CD4-positive, alpha-beta T cell treated with Interleukin-12 subunit alpha and Interleukin-12 subunit beta, for 1 hour (primary cell): ENCODE results near the gene LRCOL1.

Source experiments
- DNase-seq: peaks from one replicate; pipeline ENCODE4 v3.0.0-alpha.2; 2020

The LRCOL1 gene

DNA sequence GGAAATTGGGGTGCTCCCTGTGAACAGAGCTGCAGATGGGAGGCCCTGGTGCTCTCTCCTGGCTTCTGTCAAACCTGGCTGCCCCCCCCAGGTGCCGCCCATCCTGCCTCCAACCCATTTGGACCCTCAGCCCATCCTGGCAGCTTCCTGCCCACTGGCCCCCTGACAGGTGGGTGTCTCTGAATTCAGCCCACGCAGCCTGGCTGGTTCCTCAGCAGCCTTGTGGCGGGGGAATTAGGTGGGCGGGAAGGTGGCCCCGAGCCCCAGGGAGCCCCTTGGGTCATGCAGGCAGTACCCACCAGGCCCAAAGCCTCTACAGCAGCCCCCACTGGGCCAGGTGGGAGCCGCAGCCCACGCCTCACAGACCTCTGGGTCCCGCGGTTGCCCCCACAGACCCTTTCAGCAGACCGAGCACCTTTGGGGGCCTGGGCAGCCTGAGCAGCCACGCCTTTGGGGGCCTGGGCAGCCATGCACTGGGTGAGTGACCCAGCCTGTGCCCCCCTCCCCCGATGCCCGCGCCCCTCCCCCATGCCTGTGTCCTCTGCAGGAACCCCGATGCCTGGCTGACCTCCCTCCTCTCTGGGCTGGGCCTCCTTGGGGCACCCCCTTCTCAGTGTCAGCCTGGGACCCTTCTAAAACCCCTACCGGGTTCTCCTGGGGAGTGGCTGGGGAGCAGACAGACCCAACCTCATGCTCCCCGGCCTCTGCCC, 28.9 kb downstream of the LRCOL1 start:
- DNase-seq, result no peak

DNA sequence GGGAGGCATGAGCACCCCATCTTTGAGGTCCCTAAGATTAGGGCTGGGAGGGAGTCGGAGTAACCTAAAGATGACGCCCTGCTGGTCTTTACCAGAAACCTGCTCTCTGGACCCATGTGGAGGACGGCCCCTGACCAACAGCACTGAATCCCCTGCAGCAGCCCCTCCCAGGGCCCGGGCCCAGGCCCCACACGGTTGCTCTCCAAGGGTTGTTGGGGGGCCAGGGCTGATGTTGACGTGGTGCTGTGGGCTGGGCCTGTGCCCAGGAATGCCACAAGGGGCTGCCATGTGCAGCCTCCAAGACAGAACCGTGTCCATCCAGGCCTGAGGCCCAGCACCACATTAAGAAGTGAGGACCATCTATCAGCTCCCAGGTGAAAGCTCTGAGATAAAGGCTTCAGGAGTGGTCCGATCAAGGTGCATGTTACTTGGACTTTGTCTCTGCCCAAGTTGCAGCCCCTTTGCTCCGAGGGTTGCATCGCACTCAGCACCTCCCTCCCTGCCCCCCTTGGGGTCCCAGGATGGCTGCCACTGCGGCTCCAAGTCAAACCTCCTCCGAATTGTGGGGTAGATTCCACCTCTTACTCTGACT, 29.6 kb downstream of the LRCOL1 start:
- DNase-seq, result no peak

DNA sequence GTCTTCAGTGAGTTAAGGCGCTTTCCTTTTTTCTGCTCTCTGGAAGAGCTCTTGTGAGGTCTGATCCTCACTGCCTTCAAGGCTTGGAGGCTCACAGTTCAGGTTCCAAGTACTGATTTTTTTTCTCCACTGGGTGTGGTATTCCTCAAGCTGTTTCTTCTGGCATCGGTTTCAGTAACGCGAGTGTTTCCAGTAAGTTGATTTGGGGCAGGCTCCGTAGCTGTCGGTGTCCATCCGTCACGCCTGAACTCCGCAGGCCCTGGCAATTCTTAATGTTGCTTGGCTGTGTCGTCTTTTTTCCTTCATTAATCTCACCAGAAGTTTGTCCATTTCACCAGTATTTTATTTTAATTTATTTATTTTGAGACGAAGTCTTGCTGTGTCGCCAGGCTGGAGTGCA, 30.6 kb downstream of the LRCOL1 start:
- no peak for DNase-seq

- DNase-seq, result no peak
Measured at GRCh38 chr12:132578826-132579225, 31.6 kb downstream of the LRCOL1 start.

DNA sequence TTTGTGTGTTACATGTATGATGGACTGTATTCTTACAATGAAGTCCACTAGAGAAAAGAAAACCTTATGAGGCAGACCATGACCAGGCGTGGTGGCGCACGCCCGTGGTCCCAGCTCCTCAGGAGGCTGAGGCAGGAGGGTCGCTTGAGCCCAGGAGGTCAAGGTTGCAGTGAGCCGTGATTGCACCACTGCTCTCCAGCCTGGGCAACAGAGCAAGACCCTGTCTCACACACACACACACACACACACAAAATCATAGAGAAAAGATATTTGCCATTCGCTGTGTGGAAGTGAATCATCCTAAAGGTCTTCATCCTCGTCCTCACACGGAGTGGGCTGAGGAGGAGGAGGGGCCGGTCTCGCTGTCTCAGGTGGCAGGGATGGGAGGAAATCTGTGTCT, 32.3 kb downstream of the LRCOL1 start:
- DNase-seq, result no peak

- no peak for DNase-seq
Measured at GRCh38 chr12:132577191-132577920, 33.0 kb downstream of the LRCOL1 start.

- no peak for DNase-seq
Measured at GRCh38 chr12:132576701-132577100, 33.7 kb downstream of the LRCOL1 start.

- no peak for DNase-seq
Measured at GRCh38 chr12:132575661-132576060, 34.7 kb downstream of the LRCOL1 start.

- no peak for DNase-seq
Measured at GRCh38 chr12:132574271-132574996, 35.9 kb downstream of the LRCOL1 start.

DNA sequence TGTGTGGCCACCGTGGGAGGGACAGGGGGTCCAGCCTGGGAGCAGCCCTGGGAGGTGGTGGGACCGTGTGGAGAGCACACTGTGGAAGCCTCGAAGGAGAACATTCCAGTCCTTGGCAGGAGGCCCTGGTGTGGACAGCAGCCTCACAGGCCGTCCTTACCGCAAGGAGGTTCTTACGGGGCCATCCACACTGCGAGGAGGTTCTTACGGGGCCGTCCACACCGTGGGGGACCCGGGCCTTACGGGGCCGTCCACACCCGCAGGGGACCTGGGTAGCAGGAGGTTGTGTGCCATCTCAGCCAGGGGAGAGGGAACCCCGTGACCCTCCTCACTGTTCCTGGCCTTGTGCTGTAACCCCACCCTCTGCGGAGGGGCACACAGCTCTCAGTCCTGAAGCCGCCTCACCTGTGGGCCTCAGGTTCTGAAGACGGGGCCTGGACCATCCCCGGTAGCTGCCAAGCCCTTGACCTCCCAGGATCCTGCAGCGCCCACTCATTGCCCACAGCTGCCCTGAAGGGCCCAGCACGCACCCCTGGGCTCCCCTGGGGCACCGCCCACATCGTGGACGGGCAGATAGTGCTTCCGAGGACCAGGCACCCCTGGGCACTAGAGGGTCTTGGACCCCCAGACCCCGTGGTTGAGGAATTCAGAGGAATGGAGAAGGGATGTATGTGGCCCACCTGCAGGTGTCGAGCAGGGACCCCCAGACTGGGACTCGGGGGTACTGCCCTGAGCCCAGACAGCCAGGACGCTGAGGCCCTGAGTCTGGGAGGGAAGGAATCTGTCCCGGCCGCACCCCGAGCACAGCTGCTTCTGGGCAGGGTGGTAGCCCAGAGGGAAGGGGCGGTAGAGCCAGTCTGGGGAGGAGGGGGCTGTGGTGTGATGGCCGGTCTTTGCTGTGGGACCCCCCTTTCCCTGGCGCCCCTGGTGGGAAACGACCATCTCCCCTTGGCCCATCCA, 37.3 kb downstream of the LRCOL1 start:
- DNase-seq, result no peak

DNA sequence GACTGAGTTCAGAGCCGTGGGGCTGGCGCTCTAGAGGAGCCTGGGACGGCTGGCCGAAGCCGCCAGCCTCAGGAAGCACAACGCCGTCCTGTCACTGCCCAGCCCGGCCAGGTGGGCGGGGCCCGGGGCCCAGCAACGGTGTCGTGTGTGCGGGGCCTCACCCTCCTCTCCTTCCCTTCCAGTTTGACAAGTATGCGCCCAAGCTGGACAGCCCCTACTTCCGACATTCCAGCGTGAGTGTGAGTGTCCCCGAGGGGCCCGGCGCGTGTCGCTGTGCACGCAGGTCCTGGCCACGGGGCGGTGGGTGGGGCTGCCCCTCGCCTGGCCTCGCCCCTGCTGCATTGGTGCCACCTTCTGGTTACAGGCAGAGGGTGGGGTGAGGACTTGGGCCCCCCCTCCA, 38.3 kb downstream of the LRCOL1 start:
- DNase-seq, result no peak

DNA sequence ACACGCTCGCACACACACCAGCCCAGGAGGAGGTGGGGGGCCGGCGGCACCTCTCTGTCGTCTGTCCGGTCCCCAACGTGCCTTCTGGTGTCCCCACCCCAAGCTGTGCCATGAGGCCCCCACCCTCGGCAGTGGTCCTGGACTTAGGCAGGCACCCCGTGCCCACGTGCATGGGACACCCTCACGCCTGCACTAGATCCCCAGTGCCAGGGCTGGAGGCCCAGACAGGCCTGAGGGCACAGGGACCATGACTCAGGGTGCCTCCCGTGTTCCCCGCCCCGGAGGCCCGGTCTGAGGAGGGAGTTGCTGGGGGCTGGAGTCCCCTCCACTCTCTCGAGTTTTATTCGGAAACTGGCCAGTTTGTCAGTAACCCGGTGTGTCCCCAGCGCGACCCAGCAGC, 38.8 kb downstream of the LRCOL1 start:
- no peak for DNase-seq

- DNase-seq, result no peak
Measured at GRCh38 chr12:132571051-132571450, 39.3 kb downstream of the LRCOL1 start.

DNA sequence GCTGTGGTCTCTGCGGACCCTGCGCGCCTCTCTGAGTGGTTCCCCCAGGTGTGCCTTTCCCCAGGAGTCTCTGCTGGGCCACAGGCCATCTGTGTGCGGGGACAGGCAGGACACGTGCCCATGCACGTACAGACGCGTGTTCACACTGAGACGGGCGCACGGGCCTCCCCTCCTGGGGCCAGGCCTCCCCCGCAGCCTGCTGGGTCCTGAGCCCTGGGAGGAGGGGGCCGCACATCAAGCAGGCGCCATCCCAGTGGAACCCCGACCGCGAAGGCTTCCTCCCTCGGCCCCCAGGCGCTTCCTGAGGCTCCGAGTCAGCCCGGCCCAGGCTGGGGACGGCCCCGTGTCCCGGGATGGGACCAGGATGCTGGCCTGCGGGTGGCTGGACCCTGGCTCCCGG, 39.7 kb downstream of the LRCOL1 start:
- DNase-seq, result no peak

GRCh38 chr12:132569856-132570480, 40.4 kb downstream of the LRCOL1 start:
- DNase-seq, result no peak

- no peak for DNase-seq
Measured at GRCh38 chr12:132568826-132569480, 41.4 kb downstream of the LRCOL1 start.

DNA sequence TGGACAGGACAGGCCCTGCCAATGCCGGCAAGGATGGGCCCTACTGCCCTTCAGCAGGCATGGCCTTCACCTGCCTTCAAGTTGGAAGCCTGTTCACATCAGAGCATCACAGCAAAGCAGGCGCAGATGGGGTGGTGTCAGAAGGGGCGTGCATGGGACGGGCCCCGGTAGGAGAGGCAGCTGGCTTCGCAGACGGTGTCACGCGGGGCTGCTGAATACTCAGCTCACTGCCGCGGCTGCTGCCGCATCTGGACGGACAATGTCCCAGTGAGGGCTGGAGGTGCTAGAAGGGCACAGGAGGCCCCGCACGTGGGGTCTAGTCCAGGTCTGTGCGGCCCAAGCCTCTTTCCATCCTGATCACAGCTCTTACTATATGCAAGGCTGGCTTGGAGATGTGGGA, 42.1 kb downstream of the LRCOL1 start:
- DNase-seq, result no peak

- no peak for DNase-seq
Measured at GRCh38 chr12:132566516-132567131, 43.8 kb downstream of the LRCOL1 start.

GRCh38 chr12:132565365-132565764, 45.0 kb downstream of the LRCOL1 start:
- DNase-seq, result no peak

GRCh38 chr12:132563911-132564310, 46.5 kb downstream of the LRCOL1 start:
- DNase-seq, result no peak

- DNase-seq, result no peak
Measured at GRCh38 chr12:132562489-132563021, 47.8 kb downstream of the LRCOL1 start.
